HG03558 (cell line): ENCODE measurements around the gene PLXNA3.

Experiments
- ATAC-seq: cut with Tn5 transposase; IDR thresholded peaks from one replicate; pipeline ENCODE4 v1.9.1; 2021; ENCODE audit warnings: moderate number of reproducible peaks; ENCODE audit not compliant: unreplicated experiment; ENCODE audit errors: extremely low read depth

The PLXNA3 gene

DNA sequence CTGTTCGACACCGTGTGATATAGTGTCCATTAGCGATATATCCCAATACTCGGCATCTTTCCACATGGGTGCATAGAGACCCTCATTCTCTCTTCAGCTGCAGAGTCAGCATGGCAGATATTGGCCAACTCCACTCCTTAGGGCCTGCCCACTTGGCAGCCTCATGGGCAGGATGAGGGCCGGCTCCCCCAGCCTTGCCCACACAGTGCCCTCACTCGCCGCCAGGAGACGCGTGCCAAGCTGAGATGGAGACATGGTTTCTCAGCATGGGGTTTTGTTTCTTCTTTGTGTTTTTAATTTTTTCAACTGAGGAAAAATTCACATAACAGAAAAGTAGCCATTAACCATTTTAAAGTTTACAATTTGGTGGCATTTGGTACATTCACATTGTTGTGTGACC is 5.3 kb upstream of the PLXNA3 start:
- no peak for ATAC-seq

- no peak for ATAC-seq
Observed at GRCh38 chrX:154457491-154458115, 478 bp upstream of the PLXNA3 start.

DNA sequence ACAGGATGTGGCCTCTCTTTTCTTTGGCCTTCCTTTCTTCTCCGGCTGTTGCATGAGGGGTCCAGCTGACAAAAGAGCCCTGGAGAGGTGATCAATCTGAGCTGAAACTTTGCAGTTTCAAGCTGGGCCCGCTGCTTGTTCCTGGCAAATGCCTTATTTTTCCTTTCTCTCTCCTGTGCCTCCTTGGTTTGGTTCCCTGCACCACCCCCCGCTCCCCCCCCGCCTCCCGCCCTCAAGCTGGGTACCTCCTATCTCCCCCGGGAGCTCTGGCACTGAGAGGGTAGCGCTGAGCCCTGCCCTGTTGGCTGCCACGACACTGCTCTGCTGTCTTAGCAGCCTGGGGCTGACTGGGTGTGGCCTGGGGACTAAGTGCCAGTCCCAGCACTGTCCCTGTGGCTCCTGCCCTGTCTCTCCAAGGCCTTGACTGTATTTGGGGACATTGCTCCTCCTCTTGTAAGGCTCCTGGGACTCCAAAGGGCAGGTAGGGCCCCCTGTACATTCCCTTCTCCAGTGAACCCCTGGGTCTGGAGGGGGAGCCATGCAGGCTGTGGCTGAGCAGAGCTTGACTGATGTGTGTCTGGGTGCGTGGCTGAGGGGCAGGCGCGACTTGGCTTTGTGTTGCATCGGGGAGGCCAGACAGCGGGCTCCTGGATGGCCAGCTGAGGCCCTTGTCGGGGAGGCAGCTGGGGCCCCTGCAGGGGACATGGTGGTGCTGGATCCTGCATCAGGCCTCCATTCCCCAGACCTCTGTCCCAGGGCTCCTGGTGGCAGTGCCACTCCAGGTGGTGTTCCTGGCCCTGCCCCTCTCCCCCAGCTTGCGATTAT is 1.1 kb downstream of the PLXNA3 start:
- no peak for ATAC-seq

GRCh38 chrX:154459832-154460231 is 1.8 kb downstream of the PLXNA3 start:
- no peak for ATAC-seq

GRCh38 chrX:154460326-154460725 is 2.2 kb downstream of the PLXNA3 start:
- ATAC-seq = no peak

DNA sequence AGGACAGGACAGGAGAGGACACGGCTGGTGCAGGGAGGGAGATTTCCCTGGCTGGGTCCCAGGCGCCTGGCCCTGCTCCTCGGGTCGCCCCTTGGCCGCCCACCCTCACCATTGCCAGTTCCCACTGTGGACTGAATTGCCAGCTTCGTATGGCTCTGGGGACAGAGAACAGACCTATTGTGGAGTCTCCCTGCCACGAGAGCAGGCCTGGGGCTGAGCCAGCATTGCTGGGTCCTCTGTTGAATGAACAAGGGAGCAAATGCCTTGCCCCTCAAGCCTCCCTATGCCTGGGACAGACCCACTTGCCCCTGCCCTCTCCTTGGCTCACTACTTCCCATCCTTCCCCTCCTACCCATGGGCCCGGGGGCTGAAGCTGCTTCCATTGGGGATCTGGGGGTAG is 4.3 kb downstream of the PLXNA3 start:
- ATAC-seq = no peak

- ATAC-seq = no peak
Observed at GRCh38 chrX:154463611-154464220, 5.6 kb downstream of the PLXNA3 start.

- ATAC-seq = no peak
Observed at GRCh38 chrX:154464806-154465365, 6.8 kb downstream of the PLXNA3 start.

- ATAC-seq = no peak
Observed at GRCh38 chrX:154465601-154466000, 7.5 kb downstream of the PLXNA3 start.

DNA sequence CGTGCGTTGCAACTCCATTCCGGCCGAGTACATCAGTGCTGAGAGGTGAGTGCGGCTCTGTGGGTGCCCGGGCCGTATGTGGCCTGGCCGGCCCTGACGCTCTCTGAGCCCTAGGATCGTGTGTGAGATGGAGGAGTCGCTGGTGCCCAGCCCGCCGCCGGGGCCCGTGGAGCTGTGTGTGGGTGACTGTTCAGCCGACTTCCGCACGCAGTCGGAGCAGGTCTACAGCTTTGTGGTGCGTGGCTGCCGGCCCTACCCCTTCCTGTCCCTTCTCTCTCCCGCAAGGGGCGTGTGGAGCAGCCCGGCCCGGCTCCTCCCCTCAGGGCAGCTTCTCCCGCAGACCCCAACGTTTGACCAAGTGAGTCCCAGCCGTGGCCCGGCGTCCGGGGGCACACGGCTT is 8.0 kb downstream of the PLXNA3 start:
- ATAC-seq = no peak

DNA sequence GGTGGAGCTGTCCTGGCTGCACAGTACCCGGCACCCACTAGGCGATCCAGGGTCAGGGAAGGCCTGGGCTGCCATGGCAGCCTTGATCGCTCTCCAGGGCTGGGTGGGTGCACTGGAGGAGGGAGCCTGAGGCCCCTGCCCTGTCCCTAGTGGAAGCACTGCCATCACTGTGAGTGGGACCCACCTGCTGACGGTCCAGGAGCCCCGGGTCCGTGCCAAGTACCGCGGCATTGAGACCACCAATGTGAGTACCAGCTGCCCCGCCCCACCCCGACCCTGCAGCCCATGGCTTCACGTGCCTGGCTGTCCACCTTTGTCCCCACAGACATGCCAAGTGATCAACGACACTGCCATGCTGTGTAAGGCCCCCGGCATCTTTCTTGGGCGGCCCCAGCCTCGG is 8.8 kb downstream of the PLXNA3 start:
- no peak for ATAC-seq

DNA sequence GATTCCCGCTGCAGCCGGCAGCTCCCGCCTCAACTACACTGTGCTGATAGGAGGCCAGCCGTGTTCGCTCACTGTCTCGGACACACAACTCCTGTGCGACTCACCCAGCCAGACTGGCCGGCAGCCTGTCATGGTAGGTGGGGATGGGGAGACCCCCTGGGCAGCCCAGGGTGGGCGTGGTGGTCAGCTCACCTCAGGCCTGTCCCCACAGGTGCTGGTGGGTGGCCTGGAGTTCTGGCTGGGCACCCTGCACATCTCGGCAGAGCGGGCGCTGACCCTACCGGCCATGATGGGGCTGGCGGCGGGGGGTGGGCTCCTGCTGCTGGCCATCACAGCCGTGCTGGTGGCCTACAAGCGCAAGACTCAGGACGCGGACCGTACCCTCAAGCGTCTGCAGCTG is 9.5 kb downstream of the PLXNA3 start:
- ATAC-seq = no peak

DNA sequence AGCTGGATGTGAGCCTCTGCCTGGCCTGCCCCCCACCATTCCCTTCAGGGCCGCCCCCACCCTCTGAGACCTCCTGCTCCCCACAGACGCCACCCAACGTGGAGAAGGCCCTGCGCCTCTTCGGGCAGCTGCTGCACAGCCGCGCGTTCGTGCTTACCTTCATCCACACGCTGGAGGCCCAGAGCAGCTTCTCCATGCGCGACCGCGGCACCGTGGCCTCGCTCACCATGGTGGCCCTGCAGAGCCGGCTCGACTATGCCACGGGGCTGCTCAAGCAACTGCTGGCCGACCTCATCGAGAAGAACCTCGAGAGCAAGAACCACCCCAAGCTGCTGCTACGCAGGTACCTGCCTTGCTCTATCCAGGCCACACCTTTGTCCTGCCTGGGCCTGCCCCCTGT is 10.1 kb downstream of the PLXNA3 start:
- ATAC-seq = no peak

DNA sequence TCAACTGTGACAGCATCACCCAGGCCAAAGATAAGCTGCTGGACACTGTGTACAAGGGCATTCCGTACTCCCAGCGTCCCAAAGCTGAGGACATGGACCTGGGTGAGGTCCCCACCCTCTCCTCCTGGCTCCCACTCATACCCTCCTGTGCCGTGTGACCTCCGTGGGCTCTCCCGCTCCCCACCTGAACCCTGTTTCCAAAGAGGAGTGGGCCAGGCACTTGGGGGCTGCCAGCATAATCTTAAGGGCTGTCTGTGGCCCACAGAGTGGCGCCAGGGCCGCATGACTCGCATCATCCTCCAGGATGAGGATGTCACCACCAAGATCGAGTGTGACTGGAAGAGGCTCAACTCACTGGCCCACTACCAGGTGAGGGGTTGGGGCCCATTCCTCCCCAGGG is 11.0 kb downstream of the PLXNA3 start:
- no peak for ATAC-seq

DNA sequence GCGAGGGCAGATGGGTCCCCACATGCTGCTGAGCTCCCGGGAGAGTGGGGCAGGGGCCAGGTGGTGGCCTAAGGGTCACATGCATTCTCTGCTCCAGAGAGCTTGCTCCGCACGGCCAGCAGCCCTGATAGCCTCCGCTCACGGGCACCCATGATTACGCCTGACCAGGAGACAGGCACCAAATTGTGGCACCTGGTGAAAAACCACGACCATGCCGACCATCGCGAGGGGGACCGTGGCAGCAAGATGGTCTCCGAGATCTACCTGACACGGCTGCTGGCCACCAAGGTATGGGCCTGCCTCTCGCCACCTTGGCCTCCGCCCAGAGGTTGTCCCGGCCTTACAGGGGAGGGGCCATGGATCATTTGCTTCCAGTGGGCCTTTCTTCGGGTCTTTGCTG is 11.8 kb downstream of the PLXNA3 start:
- no peak for ATAC-seq

DNA sequence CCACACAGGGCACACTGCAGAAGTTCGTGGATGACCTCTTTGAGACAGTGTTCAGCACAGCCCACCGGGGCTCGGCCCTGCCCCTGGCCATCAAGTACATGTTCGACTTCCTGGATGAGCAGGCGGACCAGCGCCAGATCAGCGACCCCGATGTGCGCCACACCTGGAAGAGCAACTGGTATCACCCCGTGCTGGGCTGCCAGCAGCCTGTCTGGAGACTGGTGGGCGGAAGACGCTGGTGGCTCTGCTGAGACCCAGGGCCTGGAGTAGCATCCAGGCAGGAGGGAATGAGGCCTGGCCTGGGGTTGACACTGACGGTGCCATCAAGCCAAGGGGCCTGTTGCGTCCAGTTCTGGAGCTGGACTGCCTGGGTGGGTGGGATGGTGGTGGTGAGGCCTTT is 12.4 kb downstream of the PLXNA3 start:
- ATAC-seq = no peak

GRCh38 chrX:154470914-154471568 is 13.0 kb downstream of the PLXNA3 start:
- ATAC-seq = no peak

- no peak for ATAC-seq
Observed at GRCh38 chrX:154471839-154472684, 14.0 kb downstream of the PLXNA3 start.

DNA sequence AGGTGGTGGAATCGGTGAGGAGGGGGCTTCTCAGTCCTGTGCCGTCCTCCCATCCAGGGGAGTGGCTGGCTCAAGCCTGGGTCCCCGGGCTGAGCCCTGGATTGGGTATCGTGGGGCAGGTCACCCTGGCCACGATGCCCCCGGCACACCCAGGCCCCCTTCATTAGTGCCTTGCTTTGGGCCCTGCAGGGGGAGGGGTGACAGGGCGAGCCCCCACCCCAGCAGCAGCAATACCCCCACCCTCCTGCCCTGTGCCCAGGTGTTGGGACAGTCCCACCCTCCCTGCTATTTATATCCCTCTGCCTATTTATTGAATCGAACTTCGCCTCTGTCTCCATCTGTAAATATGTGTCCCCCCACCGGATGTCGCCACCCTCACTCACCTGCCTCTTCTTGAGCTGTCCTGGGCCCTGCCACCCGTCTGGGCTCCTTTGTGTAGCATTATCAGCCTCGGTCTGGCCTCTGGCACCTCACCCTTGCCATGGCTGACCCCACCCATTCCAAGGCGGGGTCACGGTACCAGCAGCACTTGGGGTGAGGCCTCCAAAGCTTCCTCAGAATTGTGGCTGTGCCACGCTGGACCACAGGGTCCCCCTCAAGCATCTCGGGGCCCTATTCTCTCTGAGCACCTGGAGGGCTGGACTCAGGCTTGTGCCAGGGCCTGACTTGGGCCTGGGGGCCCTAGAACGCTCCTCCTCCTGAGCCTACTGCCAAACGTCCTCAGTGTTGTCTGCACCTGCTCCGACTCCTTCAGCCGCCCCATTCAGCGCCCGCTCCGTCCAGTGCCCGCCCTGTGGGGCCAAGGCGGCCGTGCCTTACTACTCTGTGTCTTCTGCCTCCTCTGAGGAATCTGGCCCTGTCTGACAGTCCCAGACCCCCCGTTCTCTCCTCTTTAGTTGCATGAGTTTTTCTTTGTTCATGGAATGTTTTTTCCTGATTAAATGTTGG is 14.9 kb downstream of the PLXNA3 start:
- ATAC-seq = no peak
